Epithelial cell of esophagus (primary cell): ENCODE measurements around the gene TMEM95.
"Not testable (repeated sequence)": the region's sequence is repeated elsewhere in the genome, so short reads cannot be mapped to it uniquely, and the experiment has no call there.

ENCODE experiments used
- DNase-seq: peaks from one replicate; pipeline ENCODE4 v3.0.0; 2010; ENCODE audit warnings: low read depth
- H3K4me3 ChIP-seq: 2 replicates; pipeline ENCODE4 v1.5.1; 2011; ENCODE audit warnings: mild to moderate bottlenecking, low read length, control low read depth
- TF ChIP-seq, protein P1 (sequence below): IDR thresholded peaks from 2 replicates; pipeline ENCODE4 v1.5.1; 2011; ENCODE audit warnings: low read depth, mild to moderate bottlenecking, low read length, control low read depth, inconsistent platforms; ENCODE audit not compliant: insufficient read depth; ENCODE audit errors: missing control alignments

Gene TMEM95

DNA sequence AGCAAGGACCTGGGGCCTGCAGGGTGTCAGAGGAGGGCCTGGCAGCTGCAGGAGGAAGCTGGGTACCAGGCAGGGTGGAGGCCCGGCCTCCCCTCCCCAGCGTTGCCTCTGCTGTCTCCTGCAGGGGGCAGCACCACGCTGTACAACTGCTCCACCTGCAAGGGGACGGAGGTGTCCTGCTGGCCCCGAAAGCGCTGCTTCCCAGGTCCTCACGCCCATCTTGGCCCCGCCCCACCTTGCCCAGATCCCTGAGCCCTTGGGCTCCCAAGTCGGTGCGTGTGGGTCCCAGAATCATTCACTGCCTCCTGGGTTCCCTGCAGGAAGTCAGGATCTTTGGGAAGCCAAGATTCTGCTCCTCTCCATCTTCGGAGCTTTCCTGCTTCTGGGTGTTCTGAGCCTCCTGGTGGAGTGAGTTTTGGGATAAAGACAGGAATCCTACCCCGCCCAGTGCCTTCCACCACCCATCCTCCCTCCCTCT lies 1.2 kb downstream of the TMEM95 start:
- DNase-seq: peak; percentile 90
- H3K4me3 ChIP-seq: no peak overlapping the region
- TF ChIP-seq, protein P1, sequence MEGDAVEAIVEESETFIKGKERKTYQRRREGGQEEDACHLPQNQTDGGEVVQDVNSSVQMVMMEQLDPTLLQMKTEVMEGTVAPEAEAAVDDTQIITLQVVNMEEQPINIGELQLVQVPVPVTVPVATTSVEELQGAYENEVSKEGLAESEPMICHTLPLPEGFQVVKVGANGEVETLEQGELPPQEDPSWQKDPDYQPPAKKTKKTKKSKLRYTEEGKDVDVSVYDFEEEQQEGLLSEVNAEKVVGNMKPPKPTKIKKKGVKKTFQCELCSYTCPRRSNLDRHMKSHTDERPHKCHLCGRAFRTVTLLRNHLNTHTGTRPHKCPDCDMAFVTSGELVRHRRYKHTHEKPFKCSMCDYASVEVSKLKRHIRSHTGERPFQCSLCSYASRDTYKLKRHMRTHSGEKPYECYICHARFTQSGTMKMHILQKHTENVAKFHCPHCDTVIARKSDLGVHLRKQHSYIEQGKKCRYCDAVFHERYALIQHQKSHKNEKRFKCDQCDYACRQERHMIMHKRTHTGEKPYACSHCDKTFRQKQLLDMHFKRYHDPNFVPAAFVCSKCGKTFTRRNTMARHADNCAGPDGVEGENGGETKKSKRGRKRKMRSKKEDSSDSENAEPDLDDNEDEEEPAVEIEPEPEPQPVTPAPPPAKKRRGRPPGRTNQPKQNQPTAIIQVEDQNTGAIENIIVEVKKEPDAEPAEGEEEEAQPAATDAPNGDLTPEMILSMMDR: peak; percentile 88

DNA sequence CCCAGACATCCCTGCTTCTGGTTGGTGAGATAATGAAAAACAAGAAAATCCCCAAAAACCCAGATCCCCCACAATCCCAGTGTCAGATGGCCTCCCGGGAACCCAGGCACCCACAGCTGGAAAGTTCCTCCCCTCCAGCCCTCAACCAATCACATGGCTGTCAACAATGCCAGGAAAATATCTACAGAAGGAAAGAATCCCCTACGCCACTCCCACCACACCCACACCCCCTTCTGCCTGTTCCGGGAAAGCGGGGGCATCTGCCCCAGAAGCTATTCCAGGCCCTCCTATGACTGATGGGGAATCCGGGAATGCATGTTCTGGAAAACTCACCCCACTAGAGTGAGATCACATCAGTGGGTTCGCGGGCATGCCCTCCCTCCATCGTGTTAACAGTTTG lies 1.8 kb downstream of the TMEM95 start:
- TF ChIP-seq, protein P1: no peak
- DNase-seq: no peak

DNA sequence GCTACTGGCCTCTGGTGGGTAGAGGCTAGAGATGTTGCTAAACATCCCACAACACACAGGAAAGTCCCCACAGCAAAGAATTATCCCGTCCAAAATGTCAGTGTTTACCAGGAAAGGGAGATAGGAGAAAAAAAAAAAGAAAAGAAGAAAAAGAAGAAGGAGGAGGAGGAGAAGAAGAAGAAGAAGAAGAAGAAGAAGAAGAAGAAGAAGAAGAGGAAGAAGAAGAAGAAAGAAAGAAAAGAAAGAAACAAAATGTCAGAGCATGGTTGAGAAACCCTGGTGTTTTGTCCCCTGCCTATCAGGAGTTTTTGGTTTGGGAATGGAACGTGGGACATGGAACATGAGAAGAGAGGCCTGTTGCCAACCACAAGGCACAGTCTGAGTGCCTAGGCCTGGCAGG lies 2.4 kb downstream of the TMEM95 start:
- TF ChIP-seq, protein P1: no peak
- no peak overlapping the region for H3K4me3 ChIP-seq
- DNase-seq: no peak

More for the DNA sequence above, 1.8 kb downstream of the TMEM95 start:
- H3K4me3 ChIP-seq: no peak overlapping the region

DNA sequence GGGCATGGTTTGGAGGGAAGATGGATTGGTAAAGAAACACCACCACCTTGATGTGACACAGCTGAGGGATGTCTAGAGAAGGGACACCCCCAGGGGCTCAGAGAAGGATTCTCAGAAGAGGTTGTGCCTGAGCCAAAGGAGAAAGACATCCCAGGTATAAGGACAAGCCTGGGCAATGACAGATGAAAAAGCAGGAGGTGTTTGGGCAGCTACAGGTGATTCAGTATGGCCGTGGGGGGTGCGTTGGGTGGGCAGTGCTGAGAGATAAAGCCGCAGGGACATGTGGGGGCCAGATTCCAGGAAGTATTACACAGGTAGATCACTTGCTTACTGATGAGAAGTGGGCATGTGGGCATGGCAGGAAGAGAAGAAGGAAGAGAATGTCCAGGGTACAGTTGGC lies 7.0 kb downstream of the TMEM95 start:
- H3K4me3 ChIP-seq: no peak overlapping the region
- TF ChIP-seq, protein P1: no peak
- peak; percentile 92 for DNase-seq

DNA sequence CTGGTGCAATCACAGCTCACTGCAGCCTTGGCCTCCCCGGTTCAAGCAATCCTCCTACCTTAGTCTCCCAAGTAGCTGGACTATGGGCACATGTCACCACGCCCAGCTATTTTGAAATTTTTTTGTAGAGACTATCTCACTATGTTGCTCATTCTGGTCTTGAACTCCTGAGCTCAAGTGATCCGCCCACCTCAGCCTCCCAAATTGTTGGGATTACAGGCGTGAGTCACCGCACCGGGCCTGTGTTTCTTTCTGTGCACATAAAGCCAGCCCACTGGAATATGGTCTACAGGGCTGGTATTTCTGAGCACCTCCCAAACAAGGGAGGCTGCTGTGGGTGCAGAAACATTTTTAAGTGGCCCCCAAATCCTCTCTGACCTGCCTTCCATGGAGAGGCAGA lies 8.4 kb downstream of the TMEM95 start:
- H3K4me3 ChIP-seq: no peak overlapping the region
- TF ChIP-seq, protein P1: no peak

GRCh38 chr17:7365963-7366362 lies 11.0 kb downstream of the TMEM95 start:
- H3K4me3 ChIP-seq, DNase-seq: not testable (repeated sequence)

More for the DNA sequence above, 8.4 kb downstream of the TMEM95 start:
- peak; percentile 83 for DNase-seq

- DNase-seq: no peak
- H3K4me3 ChIP-seq: no peak overlapping the region
- TF ChIP-seq, protein P1: no peak
Observed at GRCh38 chr17:7367083-7367482, 12.1 kb downstream of the TMEM95 start.
